Adrenal gland (tissue), 12 donors: ENCODE results near the gene ALKBH5. TPM values are rescaled to one million over a fixed set of nuclear protein-coding genes. Genes with fewer than 3 reads are reported as not detected.
A peak's percentile ranks its signal among the peaks of the same experiment; 100 is the strongest.
"Not testable (repeated sequence)": the region's sequence is repeated elsewhere in the genome, so short reads cannot be mapped to it uniquely, and the experiment has no call there.

Experiments
- DNase-seq, 7 donors: peaks; one replicate each; pipeline ENCODE4 v3.0.0-alpha.2; 2019 to 2020
- H3K27ac ChIP-seq, 5 donors: fragments of 200-600 bp; sonication (generic) in 4 of 5; 1 replicate in 3 of 5; 2 replicates in 2 of 5; pipeline versions ENCODE4 v1.5.1 to v1.8.0; 2016 to 2020; ENCODE audit warnings: mild to moderate bottlenecking in 1 of 5
- H3K27me3 ChIP-seq: fragments of 200-600 bp; 2 replicates; pipeline ENCODE4 v1.8.0; 2021
- H3K36me3 ChIP-seq, 2 donors: fragments of 200-600 bp; replicated peaks in 1 of 2; 1 replicate in 1 of 2; 2 replicates in 1 of 2; pipeline versions ENCODE4 v1.5.1 to v1.8.0; 2018 to 2022
- H3K4me1 ChIP-seq, 2 donors: fragments of 200-600 bp; replicated peaks in 1 of 2; 1 replicate in 1 of 2; 2 replicates in 1 of 2; pipeline versions ENCODE4 v1.5.1 to v1.8.0; 2018 to 2021
- H3K4me3 ChIP-seq, 4 donors: fragments of 200-600 bp; sonication (generic) in 3 of 4; one replicate each; pipeline ENCODE4 v1.5.1; 2016 to 2018
- H3K9me3 ChIP-seq, 3 donors: fragments of 200-600 bp; sonication (generic) in 1 of 3; replicated peaks in 1 of 3; 1 replicate in 2 of 3; 2 replicates in 1 of 3; pipeline versions ENCODE4 v1.5.1 to v1.8.0; 2016 to 2021
- CTCF ChIP-seq, 6 experiments: fragments of 450-650 bp in 4 of 6; fragments of 200-600 bp in 2 of 6; sonication (generic) in 1 of 6; IDR thresholded peaks; 1 replicate in 5 of 6; 2 replicates in 1 of 6; pipeline versions ENCODE4 v1.5.1 to v1.8.0; 2016 to 2021; ENCODE audit warnings: antibody characterized with exemption in 6 of 6, mild to moderate bottlenecking in 2 of 6, moderate library complexity in 1 of 6
- POLR2A ChIP-seq, 2 donors: fragments of 450-650 bp; IDR thresholded peaks; one replicate each; pipeline ENCODE4 v1.6.1; 2017; ENCODE audit warnings: antibody characterized with exemption in 2 of 2, mild to moderate bottlenecking in 2 of 2, moderate library complexity in 1 of 2
- WGBS, 4 donors: extraction: QIAGEN DNeasy Blood & Tissue Kit in 2 of 4; methylation state at CpG; one replicate each; pipeline versions ENCODE4 v1.1.5 to v1.1.7; 2013 to 2017; 5-methylcytosine and 5-hydroxymethylcytosine counted together
- intact Hi-C, 2 donors: fragments of 100-400 bp; cut with DNase I; formaldehyde crosslinking; loops; one replicate each; pipeline versions ENCODE4 v1.14.1 to v1.15.0; 2022 to 2023
- polyA plus RNA-seq, 3 donors: library from polyadenylated mRNA; stranded (reverse); fragments of 200-250 nt in 2 of 3; fragments of 350-450 nt in 1 of 3; fragmentation: Illumina TruSeq in 1 of 3; extraction: RNeasy Lipid Tissue Mini Kit (QIAGEN cat#74804) in 1 of 3; gene quantifications; one replicate each; pipeline ENCODE4 v1.2.3, GENCODE V29; 2013 to 2014
- total RNA-seq, 9 donors: library from RNA; depleted of rRNA in 4 of 9; stranded (reverse); fragments of >200 nt in 4 of 9; fragments of 120-200 nt in 1 of 9; fragmentation: NEBNext Ultra II Directional in 1 of 9; extraction: Animal tissue kit (Norgen Biotek cat#: 25700) in 1 of 9; gene quantifications; one replicate each; pipeline versions ENCODE4 v1.1.0 to v1.2.4, GENCODE V29; 2013 to 2023
- donor health status: healthy with polysubstance abuse.
- donor health status: Bipolar disorder and iron deficiency.
- donor health status: DM: yes; HTN: yes; CAD: no.
- donor health status: DM: no; HTN: no; CAD: no.
- donor health status: DM: no; HTN: no; CAD: no.
- donor health status: DM: yes; HTN: yes; CAD: no.

The ALKBH5 gene
- total and polyA plus RNA-seq, 12 donors = 28.4 to 154 (median 138) TPM

GRCh38 chr17:18205861-18206260, 22.2 kb downstream of the ALKBH5 start:
- DNase-seq = no peak
- no peaks in the 10 kb centered on the region for H3K9me3 ChIP-seq
- no peak overlapping the region for H3K27ac ChIP-seq
- WGBS, 4 donors = 82 to 89% (median 87%) methylated on average over 2 of the region's 2 CpGs
- intact Hi-C loops = no loop called here
- H3K4me1 ChIP-seq = peaks cover 4 to 12% of the 10 kb centered on the region in 2 donors
- no peak overlapping the region for H3K4me3 ChIP-seq
- peaks cover 0 to 52% of the 10 kb centered on the region in 2 donors for H3K36me3 ChIP-seq
- TF ChIP-seq CTCF (IDR thresholded peaks at IDR 0.05) (no peak), POLR2A (IDR thresholded peaks at IDR 0.05) (no peak)
- no peaks in the 10 kb centered on the region for H3K27me3 ChIP-seq

- H3K36me3 ChIP-seq = peaks cover 0 to 54% of the 10 kb centered on the region in 2 donors
- H3K4me3 ChIP-seq = no peak overlapping the region
- H3K9me3 ChIP-seq = no peaks in the 10 kb centered on the region
- TF ChIP-seq CTCF (IDR thresholded peaks at IDR 0.05) = no peak
- TF ChIP-seq POLR2A (IDR thresholded peaks at IDR 0.05) = no peak
- intact Hi-C loops = no loop called here
- no peaks in the 10 kb centered on the region for H3K27me3 ChIP-seq
- H3K27ac ChIP-seq = no peak overlapping the region
- peaks cover 4 to 7% of the 10 kb centered on the region in 2 donors for H3K4me1 ChIP-seq
- no peak for DNase-seq
Observed at GRCh38 chr17:18206962-18207361, 23.3 kb downstream of the ALKBH5 start.

GRCh38 chr17:18208092-18208491, 24.5 kb downstream of the ALKBH5 start:
- peaks cover 0 to 54% of the 10 kb centered on the region in 2 donors for H3K36me3 ChIP-seq
- intact Hi-C loops = no loop called here
- no peak overlapping the region for H3K27ac ChIP-seq
- DNase-seq = no peak
- no peak overlapping the region for H3K4me3 ChIP-seq
- TF ChIP-seq POLR2A (IDR thresholded peaks at IDR 0.05) (no peak), CTCF (IDR thresholded peaks at IDR 0.05) (no peak)
- WGBS, 4 donors = 86 to 90% (median 89%) methylated on average over 7 to 19 of the region's 19 CpGs
- no peaks in the 10 kb centered on the region for H3K27me3 ChIP-seq
- peaks cover 4 to 6% of the 10 kb centered on the region in 2 donors for H3K4me1 ChIP-seq
- H3K9me3 ChIP-seq = no peaks in the 10 kb centered on the region

- intact Hi-C loops = no loop called here
- peak in 1 of 7 donors; percentile 35 for DNase-seq
- H3K27ac ChIP-seq = peak overlapping the region in 2 of 5 donors; percentile 0 to 57
Observed at GRCh38 chr17:18213666-18214270, 30.1 kb downstream of the ALKBH5 start.

GRCh38 chr17:18216906-18217305, 33.3 kb downstream of the ALKBH5 start:
- not testable (repeated sequence) for H3K27ac ChIP-seq, DNase-seq, H3K4me3 ChIP-seq, H3K9me3 ChIP-seq, H3K36me3 ChIP-seq, H3K27me3 ChIP-seq
- WGBS, 4 donors = 71 to 77% (median 76%) methylated on average over 11 of the region's 11 CpGs
- peaks cover 8 to 10% of the 10 kb centered on the region in 2 donors for H3K4me1 ChIP-seq
- intact Hi-C loops = loop anchor here in 1 of 2 donors (5.0 kb wide), 1 partner anchor 75 kb away; no protein-coding TSS in a partner anchor

More at GRCh38 chr17:18213666-18214270, 30.1 kb downstream of the ALKBH5 start:
- H3K9me3 ChIP-seq = no peaks in the 10 kb centered on the region
- peaks cover 0 to 2% of the 10 kb centered on the region in 2 donors for H3K4me1 ChIP-seq
- TF ChIP-seq CTCF (IDR thresholded peaks at IDR 0.05) = peak in 1 of 6 experiments; percentile 16
- no peak for TF ChIP-seq POLR2A (IDR thresholded peaks at IDR 0.05)
- WGBS, 4 donors = 51 to 68% (median 62%) methylated on average over 7 of the region's 7 CpGs
- peaks cover 0 to 24% of the 10 kb centered on the region in 2 donors for H3K36me3 ChIP-seq
- no peaks in the 10 kb centered on the region for H3K27me3 ChIP-seq
- H3K4me3 ChIP-seq = no peak overlapping the region
